HepG2 (cell line): ENCODE data around the gene WRAP73. TPM values are rescaled to one million over a fixed set of nuclear protein-coding genes. Genes with fewer than 3 reads are reported as not detected.

Experiments used
- ATAC-seq: fragments of 200-7000 bp; cut with Tn5 transposase; 3 replicates; pipeline ENCODE4 v1.9.1; 2020; ENCODE audit warnings: mild to moderate bottlenecking, moderate library complexity
- BruUV-seq: library from RNA; stranded (reverse); fragments of 400-500 nt; replicated peaks from 2 replicates; lab custom pipeline; 2021; lab: Mats Ljungman, UMichigan
- CTCF ChIA-PET: fragments of 300-600 bp; formaldehyde crosslinking; extraction: SDS; loops from one replicate; lab custom pipeline; 2021; ENCODE audit warnings: low total read pairs, inconsistent platforms, low intra/inter-chr PET ratio; lab: Yijun Ruan, JAX
- POLR2A ChIA-PET: fragments of 350-600 bp; sonication (Branson Sonifier 250); formaldehyde crosslinking; loops from one replicate; lab custom pipeline; 2020; ENCODE audit warnings: antibody characterized with exemption, inconsistent platforms; lab: Yijun Ruan, JAX
- DNase-seq: peaks from one replicate; pipeline ENCODE4 v3.0.0-alpha.2; 2015; ENCODE audit warnings: low spot score
- FAIRE-seq: peaks from 3 replicates; lab custom pipeline; 2011; peaks lifted over from hg19 to GRCh38; lab: Jason Lieb, UNC
- H2AFZ ChIP-seq: one replicate; pipeline ENCODE4 v1.6.1; 2011; ENCODE audit warnings: low read length, inconsistent platforms
- H3K27ac ChIP-seq: fragments of 300-600 bp; 3 replicates; pipeline ENCODE4 v1.8.0; 2011; ENCODE audit warnings: mixed run types, mild to moderate bottlenecking, mixed read lengths, low read length, inconsistent platforms; ENCODE audit not compliant: insufficient read depth; ENCODE audit errors: extremely low read length
- H3K27me3 ChIP-seq, 2 experiments: fragments of 200-600 bp in 1 of 2; 2 replicates in 1 of 2; 3 replicates in 1 of 2; pipeline versions ENCODE4 v1.6.0 to v1.8.0; 2011; ENCODE audit warnings: low read length in 2 of 2, mild to moderate bottlenecking in 2 of 2, moderate library complexity in 2 of 2, inconsistent platforms in 1 of 2; ENCODE audit not compliant: insufficient read depth in 2 of 2, control insufficient read depth in 1 of 2
- H3K36me3 ChIP-seq, 2 experiments: fragments of 200-600 bp in 1 of 2; replicated peaks in 1 of 2; 2 replicates in 1 of 2; 3 replicates in 1 of 2; pipeline versions ENCODE4 v1.5.1 to v1.8.0; 2011; ENCODE audit warnings: low read length in 2 of 2, inconsistent platforms in 1 of 2; ENCODE audit not compliant: insufficient read depth in 2 of 2, control insufficient read depth in 1 of 2
- H3K4me1 ChIP-seq: 2 replicates; pipeline ENCODE4 v1.5.1; 2012; ENCODE audit warnings: low read length, inconsistent platforms; ENCODE audit not compliant: insufficient read depth
- H3K4me2 ChIP-seq: 2 replicates; pipeline ENCODE4 v1.6.0; 2011; ENCODE audit warnings: low read depth, low read length, inconsistent platforms
- H3K4me3 ChIP-seq, 3 experiments: fragments of 200-600 bp in 1 of 3; sonication (generic), shearing (Covaris generic) in 1 of 3; replicated peaks in 1 of 3; 2 replicates each; pipeline ENCODE4 v1.5.1; 2011 to 2016; ENCODE audit warnings: low read length in 3 of 3, inconsistent platforms in 2 of 3, low read depth in 2 of 3, mild to moderate bottlenecking in 2 of 3, control low read depth in 1 of 3, mixed read lengths in 1 of 3; ENCODE audit not compliant: insufficient read depth in 1 of 3
- H3K79me2 ChIP-seq: one replicate; pipeline ENCODE4 v1.6.1; 2011; ENCODE audit warnings: low read length, inconsistent platforms; ENCODE audit not compliant: insufficient read depth
- H3K9ac ChIP-seq: 2 replicates; pipeline ENCODE4 v1.6.0; 2011; ENCODE audit warnings: mild to moderate bottlenecking, low read depth, low read length, inconsistent platforms; ENCODE audit not compliant: insufficient read depth
- H3K9me3 ChIP-seq: 2 replicates; pipeline ENCODE4 v1.5.1; 2012; ENCODE audit warnings: mild to moderate bottlenecking, low read length
- H4K20me1 ChIP-seq: 2 replicates; pipeline ENCODE4 v1.6.0; 2011; ENCODE audit warnings: inconsistent platforms, mild to moderate bottlenecking, low read length, moderate library complexity; ENCODE audit not compliant: insufficient read depth
- HNRNPUL1 ChIP-seq: fragments of 200-400 bp; formaldehyde crosslinking; IDR thresholded peaks from 2 replicates; pipeline ENCODE4 v1.6.1; 2017; ENCODE audit warnings: low read depth, mild to moderate bottlenecking, low read length, moderate library complexity
- IKZF4 ChIP-seq: sonication (generic); formaldehyde crosslinking; IDR thresholded peaks from 2 replicates; pipeline ENCODE4 v1.5.1; 2020; ENCODE audit warnings: borderline replicate concordance, mild to moderate bottlenecking, low read depth, missing genetic modification reagents; ENCODE audit errors: not compliant biosample characterization
- NFE2L1 ChIP-seq: sonication (generic); formaldehyde crosslinking; IDR thresholded peaks from 2 replicates; pipeline ENCODE4 v1.4.0; 2020; ENCODE audit warnings: missing genetic modification reagents, mild to moderate bottlenecking, borderline replicate concordance
- ZNF674 ChIP-seq: sonication (generic); formaldehyde crosslinking; IDR thresholded peaks from 2 replicates; pipeline ENCODE4 v1.5.0; 2020; ENCODE audit warnings: low read depth, mild to moderate bottlenecking, missing genetic modification reagents
- WGBS: methylation state at CpG from one replicate; pipeline ENCODE4 v1.1.6; 2017; ENCODE audit warnings: low lambda C conversion rate; 5-methylcytosine and 5-hydroxymethylcytosine counted together
- in situ Hi-C: cut with HindIII; loops from 2 replicates; pipeline ENCODE4 v1.10.0; 2017; ENCODE audit warnings: low pct_unique_long_range_greater_than_20kb; ENCODE audit not compliant: extremely low pct_ligation_motif_present
- intact Hi-C: fragments of 100-400 bp; cut with micrococcal nuclease; formaldehyde crosslinking; loops from one replicate; pipeline ENCODE4 v1.10.0; 2022; ENCODE audit not compliant: unreplicated experiment
- polyA plus RNA-seq, 8 experiments: library from polyadenylated mRNA; depleted of rRNA in 3 of 8; stranded (reverse) in 7 of 8; unstranded in 1 of 8; fragments of >200 nt; fragmentation: Illumina TruSeq in 4 of 8; extraction: Trizol in 4 of 8; gene quantifications; 2 replicates each; pipeline versions ENCODE4 v1.2.1 to v1.2.3, GENCODE V29; 2011 to 2016; ENCODE audit warnings: low read depth in 4 of 8, missing spikeins in 1 of 8, mixed read lengths in 1 of 8; ENCODE audit not compliant: insufficient read depth in 1 of 8
- total RNA-seq, 5 experiments: library from RNA; depleted of rRNA; stranded (reverse); fragments of >200 nt; fragmentation: Illumina TruSeq; extraction: Trizol; gene quantifications; 2 replicates each; pipeline ENCODE4 v1.2.3, GENCODE V29; 2016; ENCODE audit warnings: low read depth in 1 of 5
- TF ChIP-seq, protein P1 (sequence below): sonication (generic); formaldehyde crosslinking; IDR thresholded peaks from 2 replicates; pipeline ENCODE4 v1.5.0; 2020; ENCODE audit warnings: missing genetic modification reagents
- TF ChIP-seq, protein P2 (sequence below): sonication (generic); formaldehyde crosslinking; conservative IDR thresholded peaks from 2 replicates; pipeline ENCODE4 v1.5.0; 2020; ENCODE audit warnings: missing genetic modification reagents

The WRAP73 gene
- total and polyA plus RNA-seq, 2 of the 13 experiments (the other 11 are each of a cell fraction or from before 2014, with no cell fraction given): 18.1 to 40.4 TPM

DNA sequence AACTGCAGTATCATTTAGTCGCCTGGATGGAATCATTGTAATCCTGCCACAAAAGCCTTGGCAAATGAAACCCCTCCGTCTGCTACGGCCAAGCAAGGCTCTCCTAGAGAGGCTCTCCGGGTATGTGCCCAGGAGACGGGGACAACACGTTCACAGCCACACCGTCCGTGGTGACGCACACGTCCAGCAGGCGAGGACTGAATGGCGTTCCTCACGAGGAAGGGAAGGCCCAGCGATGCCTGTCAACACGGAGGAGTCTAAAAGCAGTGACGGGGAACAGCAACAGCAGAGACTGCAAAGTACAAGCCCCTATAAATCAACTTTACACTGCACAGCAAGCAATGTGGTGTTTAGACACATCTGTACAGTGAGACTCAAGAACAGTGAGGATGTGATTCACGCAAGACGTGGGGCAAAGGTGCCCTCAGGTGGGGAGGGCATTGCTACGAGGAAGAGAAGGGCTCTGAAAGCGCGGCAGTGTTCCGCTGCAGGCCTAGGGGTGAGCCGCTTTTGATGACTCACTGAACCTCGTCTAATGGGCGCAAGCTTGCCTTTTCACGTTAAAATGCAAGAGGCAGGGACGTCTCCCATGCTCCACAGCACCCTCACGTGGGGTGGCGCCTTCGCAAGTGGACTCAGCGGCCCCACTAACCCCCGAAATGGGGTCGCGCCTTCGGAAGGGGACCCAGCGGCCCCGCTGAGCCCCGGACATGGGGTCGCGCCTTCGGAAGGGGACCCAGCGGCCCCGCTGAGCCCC, 6.8 kb downstream of the WRAP73 start:
- Histone ChIP-seq H3K9ac (no peak overlapping the region), H3K4me2 (no peak overlapping the region), H3K4me1 (peaks cover 1% of the 10 kb centered on the region), H3K9me3 (no peaks in the 10 kb centered on the region), H3K36me3 (peaks cover 10 to 25% of the 10 kb centered on the region in 2 experiments; a peak in 4 of 5 replicates), H2AFZ (no peak overlapping the region), H3K4me3 (no peak overlapping the region), H3K27ac (no peak overlapping the region), H4K20me1 (no peaks in the 10 kb centered on the region), H3K27me3 (no peaks in the 10 kb centered on the region), H3K79me2 (no peaks in the 10 kb centered on the region)
- no peak for ATAC-seq
- TF ChIP-seq ZNF674: no peak
- no peak for TF ChIP-seq IKZF4 (CRISPR knock-in tag)
- TF ChIP-seq, protein P1, sequence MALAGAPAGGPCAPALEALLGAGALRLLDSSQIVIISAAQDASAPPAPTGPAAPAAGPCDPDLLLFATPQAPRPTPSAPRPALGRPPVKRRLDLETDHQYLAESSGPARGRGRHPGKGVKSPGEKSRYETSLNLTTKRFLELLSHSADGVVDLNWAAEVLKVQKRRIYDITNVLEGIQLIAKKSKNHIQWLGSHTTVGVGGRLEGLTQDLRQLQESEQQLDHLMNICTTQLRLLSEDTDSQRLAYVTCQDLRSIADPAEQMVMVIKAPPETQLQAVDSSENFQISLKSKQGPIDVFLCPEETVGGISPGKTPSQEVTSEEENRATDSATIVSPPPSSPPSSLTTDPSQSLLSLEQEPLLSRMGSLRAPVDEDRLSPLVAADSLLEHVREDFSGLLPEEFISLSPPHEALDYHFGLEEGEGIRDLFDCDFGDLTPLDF (CRISPR knock-in tag): no peak
- TF ChIP-seq NFE2L1: no peak
- CTCF ChIA-PET: no interaction called here
- no peak for DNase-seq
- BruUV-seq: no TSS peak
- intact Hi-C loops (no loop called here), in situ Hi-C loops (no loop called here)
- WGBS: 98% methylated on average over 33 of the region's 43 CpGs
- POLR2A ChIA-PET: no interaction called here
- no peak for FAIRE-seq

DNA sequence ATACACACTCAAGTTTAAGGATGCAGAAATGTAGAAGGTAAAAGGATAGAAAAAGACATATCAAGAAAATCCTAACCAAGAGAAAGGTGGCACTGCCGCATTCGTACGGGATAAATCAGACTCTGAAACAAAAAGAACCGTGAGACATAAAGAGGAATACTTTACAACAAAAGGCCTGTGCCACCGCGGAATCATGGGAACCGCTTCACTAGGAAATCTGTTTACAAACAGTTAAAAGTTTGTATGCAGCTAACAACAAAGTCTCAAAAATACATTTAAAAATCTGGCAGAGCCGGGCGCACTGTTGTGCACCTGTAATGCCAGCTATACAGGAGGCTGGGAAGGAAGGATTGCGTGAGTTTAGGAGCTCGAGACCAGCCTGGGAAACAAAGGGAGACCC, 8.1 kb downstream of the WRAP73 start:
- no peak for TF ChIP-seq HNRNPUL1
- TF ChIP-seq, protein P2, sequence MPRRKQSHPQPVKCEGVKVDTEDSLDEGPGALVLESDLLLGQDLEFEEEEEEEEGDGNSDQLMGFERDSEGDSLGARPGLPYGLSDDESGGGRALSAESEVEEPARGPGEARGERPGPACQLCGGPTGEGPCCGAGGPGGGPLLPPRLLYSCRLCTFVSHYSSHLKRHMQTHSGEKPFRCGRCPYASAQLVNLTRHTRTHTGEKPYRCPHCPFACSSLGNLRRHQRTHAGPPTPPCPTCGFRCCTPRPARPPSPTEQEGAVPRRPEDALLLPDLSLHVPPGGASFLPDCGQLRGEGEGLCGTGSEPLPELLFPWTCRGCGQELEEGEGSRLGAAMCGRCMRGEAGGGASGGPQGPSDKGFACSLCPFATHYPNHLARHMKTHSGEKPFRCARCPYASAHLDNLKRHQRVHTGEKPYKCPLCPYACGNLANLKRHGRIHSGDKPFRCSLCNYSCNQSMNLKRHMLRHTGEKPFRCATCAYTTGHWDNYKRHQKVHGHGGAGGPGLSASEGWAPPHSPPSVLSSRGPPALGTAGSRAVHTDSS (CRISPR knock-in tag): no peak
- no peak for FAIRE-seq

More for the DNA sequence above, 8.1 kb downstream of the WRAP73 start:
- Histone ChIP-seq H2AFZ (no peak overlapping the region), H3K36me3 (peaks cover 7 to 34% of the 10 kb centered on the region in 2 experiments; a peak in 4 of 5 replicates), H3K27ac (no peak overlapping the region), H3K4me1 (no peaks in the 10 kb centered on the region), H4K20me1 (no peaks in the 10 kb centered on the region), H3K4me2 (no peak overlapping the region), H3K9me3 (no peaks in the 10 kb centered on the region), H3K27me3 (no peaks in the 10 kb centered on the region), H3K79me2 (no peaks in the 10 kb centered on the region), H3K9ac (no peak overlapping the region), H3K4me3 (no peak overlapping the region)
- no peak for ATAC-seq
- POLR2A ChIA-PET: no interaction called here
- DNase-seq: no peak
- 98% methylated on average over 11 of the region's 11 CpGs for WGBS
- in situ Hi-C loops: no loop called here
- CTCF ChIA-PET: no interaction called here
- intact Hi-C loops: no loop called here
- BruUV-seq: no TSS peak
